Measurements from ENCODE around the gene ZNF597. TPM values are rescaled to one million over a fixed set of nuclear protein-coding genes. Genes with fewer than 3 reads are reported as not detected.

The ZNF597 gene
- total RNA-seq, 1 experiment from 2014 or later = 2.7 TPM

- BruUV-seq (replicated peaks) = no TSS peak
- CTCF ChIA-PET = no interaction called here
These were observed 41.2 kb upstream of the ZNF597 start for GRCh38 chr16:3484318-3485096.

GRCh38 chr16:3482659-3483241, 39.4 kb upstream of the ZNF597 start:
- intact Hi-C loops (cut with micrococcal nuclease; ENCODE audit: unreplicated experiment) (no loop called here), in situ Hi-C loops (cut with HindIII; ENCODE audit: low pct_unique_long_range_greater_than_20kb, low sequenced_read_pairs) (no loop called here)
- BruUV-seq (replicated peaks) = no TSS peak
- Histone ChIP-seq H3K27ac (ENCODE audit: low read length) (no peak overlapping the region), H3K27me3 (ENCODE audit: control insufficient read depth, insufficient read depth, low read length) (no peaks in the 10 kb centered on the region), H3K9me3 (ENCODE audit: control insufficient read depth, insufficient read depth, low read depth, low read length) (no peaks in the 10 kb centered on the region), H3K4me3 (ENCODE audit: low read depth in 2 of 2, low read length in 2 of 2) (no peak overlapping the region), H3K4me1 (ENCODE audit: control insufficient read depth, insufficient read depth, low read length) (no peaks in the 10 kb centered on the region), H3K36me3 (ENCODE audit: control insufficient read depth, insufficient read depth, low read length) (peaks cover 8% of the 10 kb centered on the region; the same call in 1 of the 2 replicates)
- POLR2A ChIA-PET = no interaction called here
- no peak for DNase-seq (ENCODE audit: low read depth, low spot score)
- CTCF ChIA-PET = no interaction called here
- TF ChIP-seq SIN3A (IDR thresholded peaks at IDR 0.05; ENCODE audit: borderline replicate concordance, insufficient read depth, low read depth, low read length) = no peak
- no peak for TF ChIP-seq REST (IDR thresholded peaks at IDR 0.05; ENCODE audit: insufficient read depth in 1 of 2, low read depth in 2 of 2, low read length in 1 of 2)
- ATAC-seq = no peak

More at GRCh38 chr16:3484318-3485096, 41.2 kb upstream of the ZNF597 start:
- DNase-seq (ENCODE audit: low read depth, low spot score) = no peak
- no peaks in the 10 kb centered on the region for H3K27me3 ChIP-seq (ENCODE audit: control insufficient read depth, insufficient read depth, low read length)
- intact Hi-C loops (cut with micrococcal nuclease; ENCODE audit: unreplicated experiment) = no loop called here
- in situ Hi-C loops (cut with HindIII; ENCODE audit: low pct_unique_long_range_greater_than_20kb, low sequenced_read_pairs) = no loop called here
- H3K9me3 ChIP-seq (ENCODE audit: control insufficient read depth, insufficient read depth, low read depth, low read length) = no peaks in the 10 kb centered on the region
- H3K4me1 ChIP-seq (ENCODE audit: control insufficient read depth, insufficient read depth, low read length) = no peaks in the 10 kb centered on the region
- TF ChIP-seq TCF7L2 (IDR thresholded peaks at IDR 0.05; ENCODE audit: low read depth, low read length) (no peak), REST (IDR thresholded peaks at IDR 0.05; ENCODE audit: insufficient read depth in 1 of 2, low read depth in 2 of 2, low read length in 1 of 2) (no peak), POLR2AphosphoS5 (IDR thresholded peaks at IDR 0.05; ENCODE audit: low read depth, low read length) (no peak), SIN3A (IDR thresholded peaks at IDR 0.05; ENCODE audit: borderline replicate concordance, insufficient read depth, low read depth, low read length) (no peak)
- TF ChIP-seq, protein P1, sequence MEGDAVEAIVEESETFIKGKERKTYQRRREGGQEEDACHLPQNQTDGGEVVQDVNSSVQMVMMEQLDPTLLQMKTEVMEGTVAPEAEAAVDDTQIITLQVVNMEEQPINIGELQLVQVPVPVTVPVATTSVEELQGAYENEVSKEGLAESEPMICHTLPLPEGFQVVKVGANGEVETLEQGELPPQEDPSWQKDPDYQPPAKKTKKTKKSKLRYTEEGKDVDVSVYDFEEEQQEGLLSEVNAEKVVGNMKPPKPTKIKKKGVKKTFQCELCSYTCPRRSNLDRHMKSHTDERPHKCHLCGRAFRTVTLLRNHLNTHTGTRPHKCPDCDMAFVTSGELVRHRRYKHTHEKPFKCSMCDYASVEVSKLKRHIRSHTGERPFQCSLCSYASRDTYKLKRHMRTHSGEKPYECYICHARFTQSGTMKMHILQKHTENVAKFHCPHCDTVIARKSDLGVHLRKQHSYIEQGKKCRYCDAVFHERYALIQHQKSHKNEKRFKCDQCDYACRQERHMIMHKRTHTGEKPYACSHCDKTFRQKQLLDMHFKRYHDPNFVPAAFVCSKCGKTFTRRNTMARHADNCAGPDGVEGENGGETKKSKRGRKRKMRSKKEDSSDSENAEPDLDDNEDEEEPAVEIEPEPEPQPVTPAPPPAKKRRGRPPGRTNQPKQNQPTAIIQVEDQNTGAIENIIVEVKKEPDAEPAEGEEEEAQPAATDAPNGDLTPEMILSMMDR (IDR thresholded peaks at IDR 0.05) = no peak
- no peak overlapping the region for H3K4me3 ChIP-seq (ENCODE audit: low read depth in 2 of 2, low read length in 2 of 2)
- POLR2A ChIA-PET = no interaction called here
- no peak for ATAC-seq
- H3K27ac ChIP-seq (ENCODE audit: low read length) = no peak overlapping the region
- peaks cover 8% of the 10 kb centered on the region; the same call in 1 of the 2 replicates for H3K36me3 ChIP-seq (ENCODE audit: control insufficient read depth, insufficient read depth, low read length)

Data from Panc1 (cell line).